ENCODE results near the gene CHAT. TPM values are rescaled to one million over a fixed set of nuclear protein-coding genes. Genes with fewer than 3 reads are reported as not detected.

Gene CHAT
- total RNA-seq, 1 experiment from 2014 or later: not detected

DNA sequence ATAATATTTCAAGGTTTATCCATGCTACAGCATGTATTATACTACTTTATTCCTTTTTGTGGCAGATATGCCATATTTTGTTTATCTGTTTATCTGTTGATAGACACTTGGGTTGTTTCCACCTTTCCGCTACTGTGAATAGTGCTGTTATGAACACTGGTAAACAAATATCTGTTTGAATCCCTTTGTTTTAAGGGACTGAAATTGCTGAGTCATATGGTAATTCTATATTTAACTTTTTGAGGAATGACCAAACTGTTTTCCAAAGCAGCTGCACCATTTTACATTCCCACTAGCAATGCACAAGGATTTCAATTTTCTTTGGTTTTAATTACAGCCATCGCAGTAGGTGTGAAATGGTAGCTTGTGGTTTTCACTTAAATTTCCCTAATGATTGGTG, 69.0 kb downstream of the CHAT start:
- no peak overlapping the region for H3K9ac ChIP-seq (ENCODE audit: low read length)
- H4K20me1 ChIP-seq (ENCODE audit: insufficient read depth): no peaks in the 10 kb centered on the region
- no peaks in the 10 kb centered on the region for H3K4me1 ChIP-seq (ENCODE audit: control insufficient read depth in 1 of 2, insufficient read depth in 2 of 2, low read length in 2 of 2)
- no peaks in the 10 kb centered on the region for H3K27me3 ChIP-seq (ENCODE audit: insufficient read depth, low read length)
- POLR2A ChIA-PET: no interaction called here
- no peaks in the 10 kb centered on the region for H3K79me2 ChIP-seq (ENCODE audit: insufficient read depth, low read length)
- no peak overlapping the region for H3K4me2 ChIP-seq (ENCODE audit: low read length)
- CTCF ChIA-PET: no interaction called here
- TF ChIP-seq ZFX (IDR thresholded peaks at IDR 0.05) (no peak), EZH2phosphoT487 (IDR thresholded peaks at IDR 0.05; ENCODE audit: borderline replicate concordance) (no peak), EZH2 (IDR thresholded peaks at IDR 0.05) (no peak), SIN3A (IDR thresholded peaks at IDR 0.05; ENCODE audit: low read depth) (no peak), POLR2AphosphoS5 (IDR thresholded peaks at IDR 0.05; ENCODE audit: low read depth, low read length) (no peak), ELF1 (IDR thresholded peaks at IDR 0.05; ENCODE audit: borderline replicate concordance, low read depth) (no peak), JUND (IDR thresholded peaks at IDR 0.05) (no peak)
- TF ChIP-seq, protein P1, sequence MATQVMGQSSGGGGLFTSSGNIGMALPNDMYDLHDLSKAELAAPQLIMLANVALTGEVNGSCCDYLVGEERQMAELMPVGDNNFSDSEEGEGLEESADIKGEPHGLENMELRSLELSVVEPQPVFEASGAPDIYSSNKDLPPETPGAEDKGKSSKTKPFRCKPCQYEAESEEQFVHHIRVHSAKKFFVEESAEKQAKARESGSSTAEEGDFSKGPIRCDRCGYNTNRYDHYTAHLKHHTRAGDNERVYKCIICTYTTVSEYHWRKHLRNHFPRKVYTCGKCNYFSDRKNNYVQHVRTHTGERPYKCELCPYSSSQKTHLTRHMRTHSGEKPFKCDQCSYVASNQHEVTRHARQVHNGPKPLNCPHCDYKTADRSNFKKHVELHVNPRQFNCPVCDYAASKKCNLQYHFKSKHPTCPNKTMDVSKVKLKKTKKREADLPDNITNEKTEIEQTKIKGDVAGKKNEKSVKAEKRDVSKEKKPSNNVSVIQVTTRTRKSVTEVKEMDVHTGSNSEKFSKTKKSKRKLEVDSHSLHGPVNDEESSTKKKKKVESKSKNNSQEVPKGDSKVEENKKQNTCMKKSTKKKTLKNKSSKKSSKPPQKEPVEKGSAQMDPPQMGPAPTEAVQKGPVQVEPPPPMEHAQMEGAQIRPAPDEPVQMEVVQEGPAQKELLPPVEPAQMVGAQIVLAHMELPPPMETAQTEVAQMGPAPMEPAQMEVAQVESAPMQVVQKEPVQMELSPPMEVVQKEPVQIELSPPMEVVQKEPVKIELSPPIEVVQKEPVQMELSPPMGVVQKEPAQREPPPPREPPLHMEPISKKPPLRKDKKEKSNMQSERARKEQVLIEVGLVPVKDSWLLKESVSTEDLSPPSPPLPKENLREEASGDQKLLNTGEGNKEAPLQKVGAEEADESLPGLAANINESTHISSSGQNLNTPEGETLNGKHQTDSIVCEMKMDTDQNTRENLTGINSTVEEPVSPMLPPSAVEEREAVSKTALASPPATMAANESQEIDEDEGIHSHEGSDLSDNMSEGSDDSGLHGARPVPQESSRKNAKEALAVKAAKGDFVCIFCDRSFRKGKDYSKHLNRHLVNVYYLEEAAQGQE (IDR thresholded peaks at IDR 0.05; ENCODE audit: low read depth): no peak
- TF ChIP-seq, protein P2, sequence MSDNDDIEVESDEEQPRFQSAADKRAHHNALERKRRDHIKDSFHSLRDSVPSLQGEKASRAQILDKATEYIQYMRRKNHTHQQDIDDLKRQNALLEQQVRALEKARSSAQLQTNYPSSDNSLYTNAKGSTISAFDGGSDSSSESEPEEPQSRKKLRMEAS (IDR thresholded peaks at IDR 0.05): no peak
- intact Hi-C loops (cut with micrococcal nuclease): no loop called here
- BruUV-seq (replicated peaks): no TSS peak
- DNase-seq (ENCODE audit: low read depth, low spot score) (no peak), ATAC-seq (no peak)
- H3K9me2 ChIP-seq (ENCODE audit: insufficient read depth): no peaks in the 10 kb centered on the region
- no peak overlapping the region for H3K27ac ChIP-seq (ENCODE audit: low read depth, low read length)
- no peak overlapping the region for H3K4me3 ChIP-seq (replicated peaks in 1 of 2; ENCODE audit: low read depth in 1 of 2, low read length in 2 of 2)
- H3K36me3 ChIP-seq (ENCODE audit: control insufficient read depth in 1 of 2, insufficient read depth in 2 of 2, low read length in 2 of 2): no peaks in the 10 kb centered on the region
- RAD21 ChIA-PET (ENCODE audit: low non-redundant PET in 1 of 2, low total read pairs in 2 of 2, uncharacterized antibody in 2 of 2, unreplicated experiment in 2 of 2): no interaction called here
- no peaks in the 10 kb centered on the region for H3K9me3 ChIP-seq (ENCODE audit: control insufficient read depth in 1 of 2, insufficient read depth in 1 of 2, low read depth in 1 of 2, low read length in 2 of 2)
- no peak overlapping the region for H2AFZ ChIP-seq (ENCODE audit: low read depth, low read length, poor library complexity, severe bottlenecking)

Data from HCT116 (cell line).